Superior temporal gyrus (tissue), 1 donor: ENCODE data around the gene SNX4.

ENCODE experiments used
- DNase-seq: peaks from one replicate; pipeline ENCODE4 v3.0.0-alpha.2; 2016; ENCODE audit errors: extremely low spot score

The SNX4 gene

DNA sequence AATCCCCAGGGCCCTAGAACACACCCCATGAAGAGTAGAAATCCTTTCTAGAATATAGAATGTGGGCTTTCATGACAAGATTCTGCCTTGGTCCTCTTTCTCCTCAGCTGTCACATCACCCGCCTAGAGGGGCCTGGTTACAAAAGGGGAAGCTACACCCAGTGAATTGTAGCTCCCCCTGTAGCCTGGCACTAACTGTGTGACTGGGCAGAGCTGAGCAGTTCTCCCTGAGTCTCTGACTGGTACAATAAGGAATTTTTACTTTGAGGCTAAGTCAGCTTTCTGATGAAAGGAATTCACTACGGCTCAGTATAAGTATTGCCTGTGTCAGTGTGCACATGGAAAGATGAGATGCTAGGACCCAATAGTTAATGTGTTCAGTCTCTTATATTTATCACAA lies 116.2 kb downstream of the SNX4 start:
- DNase-seq = no peak

GRCh38 chr3:125402639-125403038 lies 117.4 kb downstream of the SNX4 start:
- DNase-seq = no peak

DNA sequence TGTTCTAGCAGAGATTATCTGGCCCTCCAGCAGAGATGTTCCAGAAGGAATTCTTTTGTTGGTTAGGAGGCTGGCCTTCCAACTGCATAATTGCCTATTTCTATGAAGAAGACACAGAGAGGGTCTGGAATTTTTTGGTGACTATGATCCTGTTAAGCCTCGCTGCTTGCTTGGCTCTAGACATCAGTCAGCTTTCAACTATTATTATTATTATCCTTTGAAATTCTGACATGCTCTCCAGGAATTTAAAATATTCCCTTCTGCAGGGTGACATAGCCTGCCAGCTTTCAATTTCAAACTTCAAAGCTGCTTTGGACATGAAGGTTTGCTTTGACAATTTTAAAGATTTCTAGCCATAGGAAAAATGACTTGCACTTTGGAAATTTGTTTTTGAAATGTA lies 118.6 kb downstream of the SNX4 start:
- no peak for DNase-seq

- no peak for DNase-seq
These were observed 121.0 kb downstream of the SNX4 start for GRCh38 chr3:125398952-125399351.
